Activated CD8-positive, alpha-beta memory T cell treated with anti-CD3 and anti-CD28 coated beads for 4 hours (primary cell): ENCODE results near the gene FCSK.
"Not testable (repeated sequence)": the region's sequence is repeated elsewhere in the genome, so short reads cannot be mapped to it uniquely, and the experiment has no call there.

Source experiments
- DNase-seq, 2 donors: peaks; one replicate each; pipeline ENCODE4 v3.0.0-alpha.2; 2020; ENCODE audit warnings: low read depth in 2 of 2

The FCSK gene

GRCh38 chr16:70523076-70523742 is 68.8 kb downstream of the FCSK start, which contains the start of gene COG4:
TSS of gene COG4 (minus strand) at chr16:70523554. CDS start at chr16:70523543, 11 bp downstream.
- DNase-seq, result peak; percentile 82 to 87

DNA sequence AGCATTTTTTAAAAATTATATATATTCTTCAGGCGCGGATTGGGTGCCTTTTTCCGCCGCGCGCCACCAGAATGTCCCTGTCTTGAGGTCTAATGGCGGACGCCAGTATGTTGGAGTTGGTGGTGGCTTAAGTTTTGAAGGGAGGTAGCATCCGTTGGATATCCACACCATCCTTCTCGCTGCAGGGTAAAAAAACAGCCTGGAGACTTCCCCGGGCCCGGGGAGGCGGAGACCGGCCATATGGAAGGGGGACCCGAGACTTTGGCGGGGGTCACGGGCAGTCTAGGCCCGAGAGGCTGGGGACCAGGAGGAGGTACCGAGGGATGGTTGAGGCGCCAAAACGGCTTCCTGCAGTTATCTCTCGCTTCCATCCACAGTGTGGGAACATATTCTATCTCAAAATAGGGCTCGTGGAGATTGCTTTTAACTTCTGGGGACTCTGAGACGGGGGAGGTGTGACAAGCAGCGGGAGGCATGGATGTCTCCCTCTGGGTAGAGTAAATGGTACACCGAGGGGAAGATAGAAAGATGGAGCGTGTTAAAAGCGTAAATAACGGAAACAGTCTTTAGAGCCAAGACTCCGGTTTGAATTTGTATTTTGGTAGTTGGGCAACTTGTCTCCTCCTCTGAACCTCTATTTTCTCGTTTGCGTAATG is 69.5 kb downstream of the FCSK start, which contains the start of gene SF3B3:
TSS of gene SF3B3 (plus strand) at position 74 of the 656 bp plus-strand sequence. CDS start 2,841 bp downstream, outside the sequence.
- DNase-seq, result peak in 1 of 2 donors; percentile 43

DNA sequence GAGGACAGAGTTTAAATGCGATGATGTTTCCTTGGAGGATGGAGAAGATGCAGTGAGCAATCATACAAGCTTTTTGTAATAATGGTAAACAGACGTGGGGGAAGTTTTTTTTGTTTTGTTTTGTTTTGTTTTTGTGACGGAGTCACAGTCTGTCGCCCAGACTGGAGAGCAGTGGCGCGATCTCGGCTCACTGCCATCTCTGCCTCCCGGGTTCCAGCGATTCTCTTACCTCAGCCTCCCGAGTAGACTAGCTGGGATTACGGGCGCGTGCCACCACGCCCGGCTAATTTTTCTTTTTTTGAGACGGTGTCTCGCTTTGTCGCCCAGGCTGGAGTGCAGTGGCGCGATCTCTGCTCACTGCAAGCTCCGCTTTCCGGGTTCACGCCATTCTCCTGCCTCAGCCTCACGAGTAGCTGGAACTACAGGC is 70.0 kb downstream of the FCSK start:
- not testable (repeated sequence) for DNase-seq

DNA sequence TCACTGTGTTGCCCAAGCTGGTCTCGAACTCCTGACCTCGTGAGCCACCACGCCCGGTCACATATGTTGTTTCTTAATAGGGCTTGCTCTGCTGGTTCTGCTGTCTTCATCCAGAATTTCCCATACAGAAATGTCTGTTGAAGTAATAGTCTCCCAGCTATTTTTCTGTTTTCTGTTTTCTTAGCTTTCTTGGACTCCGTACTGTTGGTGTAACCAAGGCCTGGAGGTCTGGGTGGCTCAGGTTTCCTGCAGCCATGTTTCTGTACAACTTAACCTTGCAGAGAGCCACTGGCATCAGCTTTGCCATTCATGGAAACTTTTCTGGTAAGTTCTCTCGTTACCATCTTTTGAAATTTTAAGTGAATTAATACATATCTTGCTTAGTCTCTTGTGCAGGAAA is 72.0 kb downstream of the FCSK start:
- DNase-seq, result no peak

GRCh38 chr16:70527315-70527996 is 73.1 kb downstream of the FCSK start:
- DNase-seq, result no peak

GRCh38 chr16:70529051-70529777 is 74.8 kb downstream of the FCSK start:
- DNase-seq, result no peak
